CD4-positive, alpha-beta T cell (primary cell): Measurements from ENCODE around the gene XYLT1. TPM values are rescaled to one million over a fixed set of nuclear protein-coding genes. Genes with fewer than 3 reads are reported as not detected.

ENCODE experiments used
- ATAC-seq: fragments of 200-7000 bp; cut with Tn5 transposase; one replicate; pipeline ENCODE4 v1.10.0; 2022; ENCODE audit warnings: mild to moderate bottlenecking; ENCODE audit not compliant: poor library complexity
- CTCF ChIA-PET: fragments of 350-600 bp; sonication (Branson Sonifier 250); formaldehyde crosslinking; loops from one replicate; lab custom pipeline; 2021; ENCODE audit warnings: antibody characterized with exemption, inconsistent platforms; lab: Charles Lee
- POLR2A ChIA-PET: fragments of 350-600 bp; sonication (Branson Sonifier 250); formaldehyde crosslinking; loops from one replicate; lab custom pipeline; 2021; ENCODE audit warnings: antibody characterized with exemption, inconsistent platforms; lab: Charles Lee
- DNase-seq, 14 experiments: peaks; one replicate each; pipeline ENCODE4 v3.0.0-alpha.2; 2013 to 2020; ENCODE audit warnings: mixed read lengths in 2 of 14
- H3K27ac ChIP-seq, 2 donors: one replicate each; pipeline versions ENCODE4 v1.5.1 to v1.7.0; 2013; ENCODE audit warnings: low read length in 2 of 2, low read depth in 1 of 2, mild to moderate bottlenecking in 1 of 2
- H3K27me3 ChIP-seq, 2 experiments: 1 replicate in 1 of 2; 2 replicates in 1 of 2; pipeline versions ENCODE4 v1.6.1 to v1.7.0; 2013; ENCODE audit warnings: low read length in 2 of 2, control low read depth in 1 of 2, mild to moderate bottlenecking in 1 of 2, moderate library complexity in 1 of 2; ENCODE audit not compliant: insufficient read depth in 2 of 2, control insufficient read depth in 1 of 2
- H3K36me3 ChIP-seq: one replicate; pipeline ENCODE4 v1.6.1; 2013; ENCODE audit warnings: low read length, control low read depth; ENCODE audit not compliant: insufficient read depth
- H3K4me1 ChIP-seq: one replicate; pipeline ENCODE4 v1.6.1; 2013; ENCODE audit warnings: low read length, control low read depth; ENCODE audit not compliant: insufficient read depth
- H3K4me3 ChIP-seq: one replicate; pipeline ENCODE4 v1.5.1; 2013; ENCODE audit warnings: mild to moderate bottlenecking, low read length, moderate library complexity
- H3K9me3 ChIP-seq, 2 experiments: 1 replicate in 1 of 2; 2 replicates in 1 of 2; pipeline versions ENCODE4 v1.6.1 to v1.7.0; 2013; ENCODE audit warnings: low read length in 2 of 2, mild to moderate bottlenecking in 2 of 2, control low read depth in 1 of 2, moderate library complexity in 1 of 2; ENCODE audit not compliant: control insufficient read depth in 1 of 2, insufficient read depth in 1 of 2
- H3K27ac Mint-ChIP-seq: one replicate; pipeline ENCODE4 v1.8.0; 2020; ENCODE audit warnings: mixed read lengths
- H3K27me3 Mint-ChIP-seq: one replicate; pipeline ENCODE4 v1.8.0; 2021; ENCODE audit warnings: mixed read lengths
- H3K36me3 Mint-ChIP-seq: one replicate; pipeline ENCODE4 v1.8.0; 2021; ENCODE audit warnings: low read depth, mixed read lengths
- H3K4me1 Mint-ChIP-seq: one replicate; pipeline ENCODE4 v1.8.0; 2021; ENCODE audit warnings: low read depth, mixed read lengths
- H3K4me3 Mint-ChIP-seq: one replicate; pipeline ENCODE4 v1.8.0; 2020; ENCODE audit warnings: mild to moderate bottlenecking, mixed read lengths
- H3K9me3 Mint-ChIP-seq: one replicate; pipeline ENCODE4 v1.8.0; 2020; ENCODE audit warnings: mixed read lengths
- intact Hi-C, 2 experiments: fragments of 100-400 bp; cut with DNase I in 1 of 2; cut with micrococcal nuclease in 1 of 2; formaldehyde crosslinking; loops; one replicate each; pipeline versions ENCODE4 v1.15.1 to v1.9.0; 2023 to 2025; cut with DNase I, micrococcal nuclease
- total RNA-seq, 174 experiments: library from RNA in 2 of 174; stranded (reverse) in 2 of 174; gene quantifications; one replicate each; pipeline ENCODE4 v1.2.3 and lab custom pipeline; 2021 to 2026
- TF ChIP-seq, protein P1 (sequence below): fragments of 200-600 bp; IDR thresholded peaks from one replicate; pipeline ENCODE4 v1.8.0; 2022; ENCODE audit warnings: antibody characterized with exemption, mild to moderate bottlenecking

XYLT1 gene
- total RNA-seq, 2 experiments from 2014 or later: 26.0 to 27.1 TPM

DNA sequence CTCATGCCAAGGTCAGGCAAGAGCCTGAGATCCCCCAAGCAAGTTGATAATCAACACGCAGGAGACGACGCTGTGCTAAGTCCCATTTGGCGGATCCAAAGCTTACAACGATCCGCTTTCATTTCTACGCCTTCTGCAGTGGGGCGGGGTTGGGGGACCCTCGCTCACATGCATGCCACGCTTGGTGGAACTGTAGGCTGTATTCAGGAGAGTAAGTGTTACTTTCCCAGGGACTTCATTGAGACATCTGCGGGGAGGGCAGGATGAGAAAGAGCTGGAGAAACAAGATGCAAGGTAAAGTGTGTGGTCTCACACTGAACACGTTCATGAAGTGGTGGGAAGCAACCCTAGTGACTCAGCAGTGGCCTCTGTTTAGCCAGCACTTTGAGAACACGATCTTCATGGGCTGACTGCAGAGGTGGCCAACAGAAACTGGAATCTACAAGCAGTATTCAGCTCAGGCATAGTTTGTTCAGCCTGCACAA, 100.5 kb downstream of the XYLT1 start:
- peak in 3 of 14 experiments; percentile 28 to 51 (median 35) for DNase-seq
- no peak for ATAC-seq

DNA sequence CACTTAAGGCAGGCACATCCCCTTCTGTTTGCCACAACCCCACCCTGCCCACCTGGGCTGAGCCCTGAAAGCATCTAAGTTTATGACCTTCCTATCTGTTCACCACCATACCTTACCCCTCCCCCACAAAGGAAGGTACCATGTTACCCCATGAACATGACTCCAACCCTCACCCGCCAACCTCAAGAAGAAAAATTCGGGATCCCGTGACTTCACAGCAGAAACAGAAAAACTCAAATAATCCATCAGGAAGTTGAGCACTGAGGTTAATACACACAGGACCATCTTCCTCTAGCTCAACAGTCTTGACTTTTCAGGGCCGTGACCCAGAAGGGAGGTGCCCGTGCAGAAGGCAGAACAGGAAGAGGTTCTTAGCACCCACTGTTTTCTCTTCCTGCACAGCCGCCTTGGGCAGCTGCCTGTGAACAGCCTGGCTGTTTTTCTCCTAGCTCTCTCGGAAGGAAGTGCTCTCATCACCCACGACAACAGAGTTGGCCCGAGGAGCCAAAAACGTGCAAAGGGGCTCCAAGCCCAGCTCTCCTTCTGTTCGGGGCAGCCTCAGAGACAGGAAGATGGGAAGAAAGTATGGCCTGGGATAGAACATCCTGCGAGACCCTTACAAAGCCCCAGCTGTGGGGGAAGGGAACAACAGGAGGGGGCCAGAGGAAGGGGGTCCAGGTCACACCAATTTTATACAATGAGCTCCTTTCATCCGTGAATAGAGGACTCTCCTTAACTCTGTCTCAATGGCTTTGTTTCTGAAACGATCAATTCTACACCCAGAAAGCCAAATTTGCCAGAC, 101.1 kb downstream of the XYLT1 start:
- ChIA-PET POLR2A (interaction anchor here (0.6 to 5.6 kb wide), 35 partner anchors 8 to 1432 kb away, joined by 3 to 51 read pairs (median 5); partner anchors contain the start of gene RPS15A), CTCF (interaction anchor here (0.7 to 1.3 kb wide), 3 partner anchors 15 to 22 kb away, joined by 3 read pairs; no protein-coding TSS in a partner anchor)
- H3K4me3 Mint-ChIP-seq: peak overlapping the region; percentile 88
- H3K27me3 Mint-ChIP-seq: no peaks in the 10 kb centered on the region
- H3K36me3 Mint-ChIP-seq: peaks cover 4% of the 10 kb centered on the region
- ATAC-seq (peak; percentile 83), DNase-seq (peak; percentile 61 to 93 (median 76))
- peaks cover 79% of the 10 kb centered on the region for H3K4me1 ChIP-seq
- intact Hi-C loops: loop anchor here (1.0 to 10.0 kb wide), 6 partner anchors 26 to 355 kb away; no protein-coding TSS in a partner anchor
- no peaks in the 10 kb centered on the region for H3K27me3 ChIP-seq
- no peaks in the 10 kb centered on the region for H3K9me3 ChIP-seq
- H3K4me1 Mint-ChIP-seq: peaks cover 96% of the 10 kb centered on the region
- TF ChIP-seq, protein P1, sequence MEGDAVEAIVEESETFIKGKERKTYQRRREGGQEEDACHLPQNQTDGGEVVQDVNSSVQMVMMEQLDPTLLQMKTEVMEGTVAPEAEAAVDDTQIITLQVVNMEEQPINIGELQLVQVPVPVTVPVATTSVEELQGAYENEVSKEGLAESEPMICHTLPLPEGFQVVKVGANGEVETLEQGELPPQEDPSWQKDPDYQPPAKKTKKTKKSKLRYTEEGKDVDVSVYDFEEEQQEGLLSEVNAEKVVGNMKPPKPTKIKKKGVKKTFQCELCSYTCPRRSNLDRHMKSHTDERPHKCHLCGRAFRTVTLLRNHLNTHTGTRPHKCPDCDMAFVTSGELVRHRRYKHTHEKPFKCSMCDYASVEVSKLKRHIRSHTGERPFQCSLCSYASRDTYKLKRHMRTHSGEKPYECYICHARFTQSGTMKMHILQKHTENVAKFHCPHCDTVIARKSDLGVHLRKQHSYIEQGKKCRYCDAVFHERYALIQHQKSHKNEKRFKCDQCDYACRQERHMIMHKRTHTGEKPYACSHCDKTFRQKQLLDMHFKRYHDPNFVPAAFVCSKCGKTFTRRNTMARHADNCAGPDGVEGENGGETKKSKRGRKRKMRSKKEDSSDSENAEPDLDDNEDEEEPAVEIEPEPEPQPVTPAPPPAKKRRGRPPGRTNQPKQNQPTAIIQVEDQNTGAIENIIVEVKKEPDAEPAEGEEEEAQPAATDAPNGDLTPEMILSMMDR: no peak
- peak overlapping the region; percentile 88 to 90 for H3K27ac ChIP-seq
- peak overlapping the region; percentile 93 for H3K27ac Mint-ChIP-seq
- H3K4me3 ChIP-seq: peak overlapping the region; percentile 54
- no peaks in the 10 kb centered on the region for H3K9me3 Mint-ChIP-seq
- no peaks in the 10 kb centered on the region for H3K36me3 ChIP-seq

More for the DNA sequence above, 100.5 kb downstream of the XYLT1 start:
- peaks cover 77% of the 10 kb centered on the region for H3K4me1 ChIP-seq
- Mint-ChIP-seq H3K27me3 (no peaks in the 10 kb centered on the region), H3K36me3 (peaks cover 4% of the 10 kb centered on the region), H3K27ac (peak overlapping the region; percentile 93), H3K4me1 (peaks cover 96% of the 10 kb centered on the region), H3K4me3 (peak overlapping the region; percentile 88), H3K9me3 (no peaks in the 10 kb centered on the region)
- H3K4me3 ChIP-seq: no peak overlapping the region
- H3K27me3 ChIP-seq: no peaks in the 10 kb centered on the region
- H3K27ac ChIP-seq: peak overlapping the region; percentile 88 to 90
- TF ChIP-seq, protein P1: no peak
- POLR2A ChIA-PET: interaction anchor here (0.6 to 5.6 kb wide), 30 partner anchors 8 to 1420 kb away, joined by 3 to 51 read pairs (median 6); partner anchors contain the start of gene RPS15A
- CTCF ChIA-PET: interaction anchor here (0.7 to 1.3 kb wide), 4 partner anchors 13 to 23 kb away, joined by 3 to 5 read pairs (median 3); no protein-coding TSS in a partner anchor
- intact Hi-C loops: loop anchor here in 1 of 2 experiments (5.0 to 10.0 kb wide), 3 partner anchors 33 to 355 kb away; no protein-coding TSS in a partner anchor
- no peaks in the 10 kb centered on the region for H3K9me3 ChIP-seq
- H3K36me3 ChIP-seq: no peaks in the 10 kb centered on the region

DNA sequence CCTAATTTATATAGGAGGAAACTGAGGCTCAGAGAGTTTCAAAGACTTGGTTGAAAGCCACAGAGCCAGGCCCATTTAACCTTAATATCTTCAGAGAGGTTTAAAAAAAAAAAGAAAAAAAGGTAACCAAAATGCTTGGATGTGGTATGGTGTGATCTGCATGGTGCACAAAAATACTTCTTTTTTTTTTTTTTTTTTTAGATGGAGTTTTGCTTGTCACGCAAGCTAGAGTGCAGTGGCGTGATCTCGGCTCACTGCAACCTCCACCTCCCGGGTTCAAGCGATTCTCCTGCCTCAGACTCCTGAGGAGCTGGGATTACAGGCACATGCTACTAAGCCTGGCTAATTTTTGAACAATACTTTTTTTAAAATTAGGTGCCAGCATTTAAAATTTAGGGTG, 101.8 kb downstream of the XYLT1 start:
- peak; percentile 35 for ATAC-seq
- CTCF ChIA-PET: interaction anchor here (0.7 kb wide), 1 partner anchor 31 kb away, joined by 3 read pairs; no protein-coding TSS in a partner anchor
- Mint-ChIP-seq H3K27ac (peak overlapping the region; percentile 93), H3K27me3 (no peaks in the 10 kb centered on the region), H3K4me3 (peak overlapping the region; percentile 88), H3K4me1 (peaks cover 96% of the 10 kb centered on the region), H3K36me3 (peaks cover 4% of the 10 kb centered on the region), H3K9me3 (no peaks in the 10 kb centered on the region)
- Histone ChIP-seq H3K27ac (peak overlapping the region; percentile 88 to 90), H3K4me1 (peaks cover 82% of the 10 kb centered on the region), H3K9me3 (no peaks in the 10 kb centered on the region), H3K4me3 (peak overlapping the region; percentile 54), H3K36me3 (no peaks in the 10 kb centered on the region), H3K27me3 (no peaks in the 10 kb centered on the region)
- POLR2A ChIA-PET: interaction anchor here (0.6 to 5.6 kb wide), 28 partner anchors 10 to 1433 kb away, joined by 3 to 51 read pairs (median 6); no protein-coding TSS in a partner anchor
- TF ChIP-seq, protein P1: no peak
- DNase-seq: peak in 10 of 14 experiments; percentile 25 to 87 (median 44)
- intact Hi-C loops: loop anchor here in 1 of 2 experiments (1.0 kb wide), 3 partner anchors 26 to 47 kb away; no protein-coding TSS in a partner anchor
